ENCODE data around the gene PTPN1. TPM values are rescaled to one million over a fixed set of nuclear protein-coding genes. Genes with fewer than 3 reads are reported as not detected.

PTPN1 gene
- total and polyA plus RNA-seq, 12 donors = 15.5 to 45.3 (median 29.4) TPM

GRCh38 chr20:50585214-50585613 lies 75.0 kb downstream of the PTPN1 start:
- no peaks in the 10 kb centered on the region for H3K9me3 ChIP-seq
- TF ChIP-seq CTCF (IDR thresholded peaks at IDR 0.05) = no peak
- no peak overlapping the region for H3K4me3 ChIP-seq
- no peaks in the 10 kb centered on the region for H3K27me3 ChIP-seq
- ATAC-seq (no peak), DNase-seq (no peak)
- 62 to 69% methylated on average over 5 of the region's 5 CpGs for WGBS, 2 donors
- intact Hi-C loops (cut with DNase I) = loop anchor here in 1 of 10 donors (5.0 kb wide), 1 partner anchor 157 kb away; no protein-coding TSS in a partner anchor
- peaks cover 0 to 5% (median 0%) of the 10 kb centered on the region in 9 donors for H3K4me1 ChIP-seq
- peaks cover 0 to 100% (median 19%) of the 10 kb centered on the region in 9 donors for H3K36me3 ChIP-seq
- no peak overlapping the region for H3K27ac ChIP-seq

- intact Hi-C loops (cut with DNase I) = loop anchor here in 1 of 10 donors (5.0 kb wide), 1 partner anchor 157 kb away; no protein-coding TSS in a partner anchor
- no peak for DNase-seq
Observed at GRCh38 chr20:50585678-50586077, 75.5 kb downstream of the PTPN1 start.

GRCh38 chr20:50586531-50587232 lies 76.5 kb downstream of the PTPN1 start:
- DNase-seq = no peak
- ATAC-seq = peak in 1 of 8 donors; percentile 5
- Histone ChIP-seq H3K27ac (no peak overlapping the region), H3K9me3 (no peaks in the 10 kb centered on the region), H3K36me3 (peaks cover 0 to 94% (median 19%) of the 10 kb centered on the region in 9 donors), H3K27me3 (no peaks in the 10 kb centered on the region), H3K4me1 (peaks cover 0 to 7% (median under 1%) of the 10 kb centered on the region in 9 donors), H3K4me3 (no peak overlapping the region)
- intact Hi-C loops (cut with DNase I) = loop anchor here in 1 of 10 donors (5.0 kb wide), 1 partner anchor 156 kb away; no protein-coding TSS in a partner anchor
- TF ChIP-seq CTCF (IDR thresholded peaks at IDR 0.05) = no peak
- 88 to 96% methylated on average over 13 of the region's 13 CpGs for WGBS, 2 donors

More at GRCh38 chr20:50585678-50586077, 75.5 kb downstream of the PTPN1 start:
- no peak for TF ChIP-seq CTCF (IDR thresholded peaks at IDR 0.05)
- H3K27me3 ChIP-seq = no peaks in the 10 kb centered on the region
- peaks cover 0 to 100% (median 19%) of the 10 kb centered on the region in 9 donors for H3K36me3 ChIP-seq
- no peak overlapping the region for H3K4me3 ChIP-seq
- 93 to 94% methylated on average over 9 of the region's 9 CpGs for WGBS, 2 donors
- H3K9me3 ChIP-seq = no peaks in the 10 kb centered on the region
- no peak for ATAC-seq
- peaks cover 0 to 5% (median 0%) of the 10 kb centered on the region in 9 donors for H3K4me1 ChIP-seq
- H3K27ac ChIP-seq = no peak overlapping the region

- intact Hi-C loops (cut with DNase I) = loop anchor here in 1 of 10 donors (5.0 kb wide), 1 partner anchor 155 kb away; no protein-coding TSS in a partner anchor
- TF ChIP-seq CTCF (IDR thresholded peaks at IDR 0.05) = no peak
- no peaks in the 10 kb centered on the region for H3K9me3 ChIP-seq
- no peaks in the 10 kb centered on the region for H3K27me3 ChIP-seq
- no peak overlapping the region for H3K27ac ChIP-seq
- ATAC-seq (peak in 2 of 8 donors; percentile 13 to 28), DNase-seq (no peak)
- WGBS, 2 donors = 89 to 90% methylated on average over 19 of the region's 19 CpGs
- no peak overlapping the region for H3K4me3 ChIP-seq
- peaks cover 0 to 14% (median 8%) of the 10 kb centered on the region in 9 donors for H3K4me1 ChIP-seq
- H3K36me3 ChIP-seq = peaks cover 0 to 94% (median 19%) of the 10 kb centered on the region in 9 donors
Observed at GRCh38 chr20:50587291-50587961, 77.2 kb downstream of the PTPN1 start.
